OCI-LY7 (cell line): ENCODE results near the gene TIGD2.

ENCODE experiments used
- EZH2phosphoT487 ChIP-seq: fragments of 200-600 bp; sonication (generic); IDR thresholded peaks from 2 replicates; pipeline ENCODE4 v1.6.1; 2018; ENCODE audit warnings: low read depth, borderline replicate concordance, mild to moderate bottlenecking, mixed run types, antibody characterized with exemption, low read length, moderate library complexity, mixed read lengths
- TF ChIP-seq, protein P1 (sequence below): fragments of 200-600 bp; sonication (generic); conservative IDR thresholded peaks from 2 replicates; pipeline ENCODE4 v1.5.1; 2014; ENCODE audit warnings: mild to moderate bottlenecking, antibody characterized with exemption, low read length, moderate library complexity, mixed read lengths

GRCh38 chr4:89162496-89162895, 51.2 kb downstream of the TIGD2 start:
- TF ChIP-seq, protein P1, sequence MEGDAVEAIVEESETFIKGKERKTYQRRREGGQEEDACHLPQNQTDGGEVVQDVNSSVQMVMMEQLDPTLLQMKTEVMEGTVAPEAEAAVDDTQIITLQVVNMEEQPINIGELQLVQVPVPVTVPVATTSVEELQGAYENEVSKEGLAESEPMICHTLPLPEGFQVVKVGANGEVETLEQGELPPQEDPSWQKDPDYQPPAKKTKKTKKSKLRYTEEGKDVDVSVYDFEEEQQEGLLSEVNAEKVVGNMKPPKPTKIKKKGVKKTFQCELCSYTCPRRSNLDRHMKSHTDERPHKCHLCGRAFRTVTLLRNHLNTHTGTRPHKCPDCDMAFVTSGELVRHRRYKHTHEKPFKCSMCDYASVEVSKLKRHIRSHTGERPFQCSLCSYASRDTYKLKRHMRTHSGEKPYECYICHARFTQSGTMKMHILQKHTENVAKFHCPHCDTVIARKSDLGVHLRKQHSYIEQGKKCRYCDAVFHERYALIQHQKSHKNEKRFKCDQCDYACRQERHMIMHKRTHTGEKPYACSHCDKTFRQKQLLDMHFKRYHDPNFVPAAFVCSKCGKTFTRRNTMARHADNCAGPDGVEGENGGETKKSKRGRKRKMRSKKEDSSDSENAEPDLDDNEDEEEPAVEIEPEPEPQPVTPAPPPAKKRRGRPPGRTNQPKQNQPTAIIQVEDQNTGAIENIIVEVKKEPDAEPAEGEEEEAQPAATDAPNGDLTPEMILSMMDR, result no peak
- no peak for TF ChIP-seq EZH2phosphoT487
